ENCODE measurements around the gene ATAD3B. TPM values are rescaled to one million over a fixed set of nuclear protein-coding genes. Genes with fewer than 3 reads are reported as not detected.

ATAD3B gene
- total RNA-seq, 1 experiment from 2014 or later: 62.9 TPM

GRCh38 chr1:1544544-1544943 lies 73.0 kb downstream of the ATAD3B start (continued):
- TF ChIP-seq REST (IDR thresholded peaks at IDR 0.05; ENCODE audit: low read depth) (no peak), ELF1 (IDR thresholded peaks at IDR 0.05; ENCODE audit: borderline replicate concordance, low read depth) (no peak), YY1 (IDR thresholded peaks at IDR 0.05; ENCODE audit: extremely low read depth, insufficient replicate concordance, low read depth, low read length) (no peak)

Other genes starting within 250 kb of the ATAD3B start
- gene SDF4, start 239.8 kb upstream of the ATAD3B start, total RNA-seq (2021; ENCODE audit: unreplicated experiment): 133 TPM
- gene B3GALT6, start 239.5 kb upstream of the ATAD3B start, total RNA-seq (2021; ENCODE audit: unreplicated experiment): 16.3 TPM
- 6.9 TPM for gene C1QTNF12, start 225.0 kb upstream of the ATAD3B start, total RNA-seq (2021; ENCODE audit: unreplicated experiment)
- gene UBE2J2, start 197.9 kb upstream of the ATAD3B start, total RNA-seq (2021; ENCODE audit: unreplicated experiment): 67.7 TPM
- 3.7 TPM for gene SCNN1D, start 191.3 kb upstream of the ATAD3B start, total RNA-seq (2021; ENCODE audit: unreplicated experiment)
- 38.8 TPM for gene ACAP3, start 163.8 kb upstream of the ATAD3B start, total RNA-seq (2021; ENCODE audit: unreplicated experiment)
- 47.2 TPM for gene PUSL1, start 163.2 kb upstream of the ATAD3B start, total RNA-seq (2021; ENCODE audit: unreplicated experiment)
- gene INTS11, start 147.1 kb upstream of the ATAD3B start, total RNA-seq (2021; ENCODE audit: unreplicated experiment): 161 TPM
- 16.3 TPM for gene CPTP, start 147.0 kb upstream of the ATAD3B start, total RNA-seq (2021; ENCODE audit: unreplicated experiment)
- 0.07 TPM for gene TAS1R3, start 140.5 kb upstream of the ATAD3B start, total RNA-seq (2021; ENCODE audit: unreplicated experiment)
- 160 TPM for gene DVL1, start 122.3 kb upstream of the ATAD3B start, total RNA-seq (2021; ENCODE audit: unreplicated experiment)
- gene MXRA8, start 113.2 kb upstream of the ATAD3B start, total RNA-seq (2021; ENCODE audit: unreplicated experiment): 0.74 TPM
- 200 TPM for gene AURKAIP1, start 96.6 kb upstream of the ATAD3B start, total RNA-seq (2021; ENCODE audit: unreplicated experiment)
- 173 TPM for gene CCNL2, start 72.4 kb upstream of the ATAD3B start, total RNA-seq (2021; ENCODE audit: unreplicated experiment)
- 131 TPM for gene MRPL20, start 64.5 kb upstream of the ATAD3B start, total RNA-seq (2021; ENCODE audit: unreplicated experiment)
- gene ANKRD65, start 50.5 kb upstream of the ATAD3B start, total RNA-seq (2021; ENCODE audit: unreplicated experiment): not detected
- gene VWA1, start 36.1 kb upstream of the ATAD3B start, total RNA-seq (2021; ENCODE audit: unreplicated experiment): 50.6 TPM
- 0.61 TPM for gene ATAD3C, start 22.1 kb upstream of the ATAD3B start, total RNA-seq (2021; ENCODE audit: unreplicated experiment)
- gene ATAD3A, start 40.4 kb downstream of the ATAD3B start, total RNA-seq (2021; ENCODE audit: unreplicated experiment): 92.3 TPM
- gene TMEM240, start 68.9 kb downstream of the ATAD3B start, total RNA-seq (2021; ENCODE audit: unreplicated experiment): 2.3 TPM
- 134 TPM for gene SSU72, start 103.1 kb downstream of the ATAD3B start, total RNA-seq (2021; ENCODE audit: unreplicated experiment)
- gene FNDC10, start 128.4 kb downstream of the ATAD3B start, total RNA-seq (2021; ENCODE audit: unreplicated experiment): 8.4 TPM
- gene MIB2, start 143.7 kb downstream of the ATAD3B start, total RNA-seq (2021; ENCODE audit: unreplicated experiment): 194 TPM
- gene MMP23B, start 160.4 kb downstream of the ATAD3B start, total RNA-seq (2021; ENCODE audit: unreplicated experiment): 8.7 TPM
- 31.5 TPM for gene CDK11B, start 187.2 kb downstream of the ATAD3B start, total RNA-seq (2021; ENCODE audit: unreplicated experiment)
- gene SLC35E2B, start 221.0 kb downstream of the ATAD3B start, total RNA-seq (2021; ENCODE audit: unreplicated experiment): 30.3 TPM